PC-3 (cell line): Measurements from ENCODE around the gene GATAD2A. TPM values are rescaled to one million over a fixed set of nuclear protein-coding genes. Genes with fewer than 3 reads are reported as not detected.

Experiments
- ATAC-seq: fragments of 200-7000 bp; cut with Tn5 transposase; 2 replicates; pipeline ENCODE4 v1.9.1; 2020; ENCODE audit warnings: mild to moderate bottlenecking, moderate library complexity
- BruUV-seq: library from RNA; stranded (reverse); fragments of 400-500 nt; replicated peaks from 2 replicates; lab custom pipeline; 2021; lab: Mats Ljungman, UMichigan
- CTCF ChIA-PET: fragments of 300-600 bp; sonication (Branson Sonifier 250); formaldehyde crosslinking; loops from one replicate; lab custom pipeline; 2022; ENCODE audit warnings: antibody characterized with exemption; lab: Charles Lee
- POLR2A ChIA-PET: fragments of 300-600 bp; sonication (Branson Sonifier 250); formaldehyde crosslinking; loops from one replicate; lab custom pipeline; 2022; ENCODE audit warnings: antibody characterized with exemption; ENCODE audit not compliant: unreplicated experiment; lab: Charles Lee
- DNase-seq: peaks from one replicate; pipeline ENCODE4 v3.0.0-alpha.2; 2015
- H2AFZ ChIP-seq: fragments of 300-600 bp; sonication (generic); 2 replicates; pipeline ENCODE4 v1.6.0; 2016; ENCODE audit warnings: antibody characterized with exemption, low read length
- H3F3A ChIP-seq: fragments of 300-600 bp; sonication (generic); one replicate; pipeline ENCODE4 v1.6.0; 2017; ENCODE audit warnings: antibody characterized with exemption, low read length, control low read depth, mild to moderate bottlenecking; ENCODE audit not compliant: unreplicated experiment
- H3K27ac ChIP-seq: fragments of 300-600 bp; sonication (generic); 2 replicates; pipeline ENCODE4 v1.5.1; 2016; ENCODE audit warnings: mild to moderate bottlenecking, low read length
- H3K27me3 ChIP-seq: fragments of 300-600 bp; sonication (generic); 2 replicates; pipeline ENCODE4 v1.6.1; 2016; ENCODE audit warnings: low read length, mixed read lengths
- H3K36me3 ChIP-seq: fragments of 300-600 bp; sonication (generic); 2 replicates; pipeline ENCODE4 v1.6.1; 2016; ENCODE audit warnings: low read depth, mixed run types, low read length, mixed read lengths
- H3K4me1 ChIP-seq: fragments of 300-600 bp; sonication (generic); 2 replicates; pipeline ENCODE4 v1.5.1; 2016; ENCODE audit warnings: low read length; ENCODE audit not compliant: insufficient read depth
- H3K4me2 ChIP-seq: fragments of 300-600 bp; sonication (generic); 2 replicates; pipeline ENCODE4 v1.6.0; 2016; ENCODE audit warnings: low read length
- H3K4me3 ChIP-seq: fragments of 300-600 bp; sonication (generic); 2 replicates; pipeline ENCODE4 v1.5.1; 2016; ENCODE audit warnings: mild to moderate bottlenecking, low read length, mixed read lengths
- H3K79me2 ChIP-seq: fragments of 300-600 bp; sonication (generic); 2 replicates; pipeline ENCODE4 v1.6.1; 2017; ENCODE audit warnings: low read length, mixed read lengths
- H3K9ac ChIP-seq: fragments of 300-600 bp; sonication (generic); 2 replicates; pipeline ENCODE4 v1.6.0; 2016; ENCODE audit warnings: mild to moderate bottlenecking, low read length
- H3K9me2 ChIP-seq: fragments of 300-600 bp; sonication (generic); replicated peaks from 2 replicates; pipeline ENCODE4 v1.6.1; 2016; ENCODE audit warnings: mixed run types, low read length, mixed read lengths
- H3K9me3 ChIP-seq: fragments of 300-600 bp; sonication (generic); 2 replicates; pipeline ENCODE4 v1.6.1; 2016; ENCODE audit warnings: low read length, mixed read lengths
- H4K20me1 ChIP-seq: fragments of 300-600 bp; sonication (generic); 2 replicates; pipeline ENCODE4 v1.6.1; 2016; ENCODE audit warnings: low read length, mixed read lengths
- CTCF ChIP-seq: fragments of 300-600 bp; sonication (generic); conservative IDR thresholded peaks from 2 replicates; pipeline ENCODE4 v1.5.1; 2017; ENCODE audit warnings: antibody characterized with exemption, low read depth, mild to moderate bottlenecking, low read length
- EZH2 ChIP-seq: fragments of 300-600 bp; sonication (generic); IDR thresholded peaks from one replicate; pipeline ENCODE4 v1.6.1; 2017; ENCODE audit warnings: antibody characterized with exemption, mild to moderate bottlenecking, low read length; ENCODE audit not compliant: unreplicated experiment
- EZH2phosphoT487 ChIP-seq: fragments of 300-600 bp; sonication (generic); IDR thresholded peaks from 2 replicates; pipeline ENCODE4 v1.6.1; 2018; ENCODE audit warnings: mild to moderate bottlenecking, antibody characterized with exemption, low read length, borderline replicate concordance
- intact Hi-C: fragments of 100-400 bp; cut with micrococcal nuclease; formaldehyde crosslinking; loops from 2 replicates; pipeline ENCODE4 v1.9.0; 2023
- total RNA-seq: library from RNA; depleted of rRNA; stranded (reverse); fragments of >200 nt; gene quantifications from 2 replicates; pipeline ENCODE4 v1.2.3, GENCODE V29; 2014

The GATAD2A gene
- total RNA-seq, 1 experiment from 2014 or later = 104 TPM

DNA sequence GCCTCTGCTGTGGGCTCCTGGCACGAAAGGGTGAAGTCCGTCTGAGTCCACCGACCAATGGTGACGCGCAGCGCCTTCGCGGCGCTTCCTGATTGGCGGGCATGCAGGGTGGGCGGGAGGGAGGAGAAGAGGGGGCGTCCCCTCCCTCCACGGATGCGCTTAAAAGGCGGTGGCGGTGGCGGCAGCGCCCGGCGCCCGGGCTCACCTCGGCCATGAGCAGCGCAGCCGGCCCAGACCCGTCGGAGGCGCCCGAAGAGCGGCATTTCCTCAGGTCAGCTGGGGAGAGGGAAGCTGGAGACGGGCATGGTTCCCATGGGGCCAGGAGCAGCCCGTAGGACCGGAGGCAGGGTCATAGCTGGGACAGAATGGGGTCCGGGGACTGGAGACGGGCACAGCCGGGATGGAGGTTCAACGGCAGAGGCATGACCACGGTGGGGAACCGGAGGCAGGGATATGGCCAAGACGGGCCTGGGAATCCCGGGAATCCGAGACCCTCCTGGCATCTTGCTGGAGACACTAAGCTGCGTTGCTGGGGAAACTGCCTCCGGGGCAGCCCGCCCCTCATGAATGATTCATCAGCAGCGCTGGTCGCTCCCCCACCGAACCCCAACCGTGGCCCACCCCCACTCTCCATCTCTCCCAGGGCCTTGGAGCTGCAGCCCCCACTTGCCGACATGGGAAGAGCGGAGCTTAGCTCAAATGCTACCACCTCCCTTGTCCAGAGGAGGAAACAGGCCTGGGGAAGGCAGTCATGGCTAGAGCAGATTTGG is 123.4 kb downstream of the GATAD2A start, which contains the start of gene YJEFN3:
Gene YJEFN3, plus strand, starts transcription at position 191 of the 770 bp plus-strand sequence. Its CDS starts 22 bp downstream, at position 213.
- Histone ChIP-seq H4K20me1 (no peaks in the 10 kb centered on the region), H3K9me2 (no peaks in the 10 kb centered on the region), H3K27me3 (no peaks in the 10 kb centered on the region), H3K9me3 (no peaks in the 10 kb centered on the region), H3K9ac (no peak within 1 kb of the TSS), H3K4me3 (no peak within 1 kb of the TSS), H3K79me2 (peaks cover 11% of the 10 kb centered on the region), H3K27ac (no peak within 1 kb of the TSS), H2AFZ (no peak within 1 kb of the TSS), H3K4me2 (no peak within 1 kb of the TSS), H3K4me1 (no peaks in the 10 kb centered on the region), H3F3A (no peaks in the 10 kb centered on the region), H3K36me3 (peaks cover 12% of the 10 kb centered on the region; the same call in 1 of the 2 replicates)
- CTCF ChIA-PET = no interaction called here
- ATAC-seq = no peak
- BruUV-seq = no TSS peak
- intact Hi-C loops = no loop called here
- no peak for DNase-seq
- TF ChIP-seq EZH2phosphoT487 (no peak), CTCF (no peak), EZH2 (no peak)
- POLR2A ChIA-PET = no interaction called here

DNA sequence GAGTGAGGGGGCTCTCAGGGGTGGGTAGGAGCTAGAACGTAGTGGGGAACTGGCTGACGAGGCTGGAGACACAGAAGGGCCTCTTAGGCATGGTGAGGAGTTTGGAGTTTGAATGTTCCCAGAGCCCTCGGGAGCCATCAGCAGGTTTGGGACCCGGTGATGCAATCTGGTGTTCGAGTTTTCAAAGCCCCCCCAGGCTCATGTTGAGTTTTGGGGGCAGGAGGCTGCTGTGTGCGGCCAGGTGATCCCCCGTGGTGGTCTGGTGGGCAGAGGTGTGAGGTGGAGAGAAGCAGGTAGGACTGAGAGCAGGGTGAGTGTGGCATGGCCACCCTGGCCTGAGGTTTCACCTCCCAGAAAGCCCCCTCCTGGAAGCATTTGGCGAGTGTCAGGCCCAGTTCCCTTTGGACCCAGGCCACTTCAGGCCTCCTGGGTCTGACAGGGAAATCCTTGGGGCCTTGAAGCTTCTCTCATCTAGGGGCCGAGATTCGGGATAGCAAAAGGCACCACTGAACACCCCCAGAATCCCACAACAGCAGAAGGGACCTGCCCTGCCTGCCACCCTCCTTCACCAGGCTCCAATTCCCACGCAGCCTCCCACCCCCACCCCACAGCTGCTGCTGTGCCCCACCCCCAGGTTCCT is 124.4 kb downstream of the GATAD2A start:
- Histone ChIP-seq H3K9me3 (no peaks in the 10 kb centered on the region), H4K20me1 (no peaks in the 10 kb centered on the region), H3K9me2 (no peaks in the 10 kb centered on the region), H3K27me3 (no peaks in the 10 kb centered on the region), H2AFZ (no peak overlapping the region), H3K36me3 (peaks cover 7% of the 10 kb centered on the region; the same call in 1 of the 2 replicates), H3F3A (no peaks in the 10 kb centered on the region), H3K79me2 (peaks cover 1% of the 10 kb centered on the region; the same call in 1 of the 2 replicates), H3K9ac (no peak overlapping the region), H3K4me1 (no peaks in the 10 kb centered on the region), H3K4me2 (no peak overlapping the region), H3K4me3 (no peak overlapping the region), H3K27ac (no peak overlapping the region)
- ATAC-seq = no peak
- TF ChIP-seq EZH2phosphoT487 = no peak
- no peak for TF ChIP-seq EZH2
- no peak for TF ChIP-seq CTCF
- ChIA-PET CTCF (no interaction called here), POLR2A (interaction anchor here (0.6 kb wide), 1 partner anchor 76 kb away, joined by 3 read pairs; no protein-coding TSS in a partner anchor)
- intact Hi-C loops = loop anchor here (10.0 kb wide), 1 partner anchor 425 kb away; no protein-coding TSS in a partner anchor
- no peak for DNase-seq
- no TSS peak for BruUV-seq
